Choroid plexus epithelial cell (primary cell): ENCODE data around the gene DDX39B.

Experiments
- DNase-seq: peaks from one replicate; pipeline ENCODE4 v3.0.0-alpha.2; 2010; ENCODE audit warnings: low read depth
- H3K4me3 ChIP-seq: 2 replicates; pipeline ENCODE4 v1.5.1; 2011; ENCODE audit warnings: low read depth, mild to moderate bottlenecking, control low read depth, low read length, moderate library complexity
- TF ChIP-seq, protein P1 (sequence below): conservative IDR thresholded peaks from 2 replicates; pipeline ENCODE4 v1.5.1; 2011; ENCODE audit warnings: low read depth, mild to moderate bottlenecking, control low read depth, inconsistent platforms, low read length, moderate library complexity

Gene DDX39B

DNA sequence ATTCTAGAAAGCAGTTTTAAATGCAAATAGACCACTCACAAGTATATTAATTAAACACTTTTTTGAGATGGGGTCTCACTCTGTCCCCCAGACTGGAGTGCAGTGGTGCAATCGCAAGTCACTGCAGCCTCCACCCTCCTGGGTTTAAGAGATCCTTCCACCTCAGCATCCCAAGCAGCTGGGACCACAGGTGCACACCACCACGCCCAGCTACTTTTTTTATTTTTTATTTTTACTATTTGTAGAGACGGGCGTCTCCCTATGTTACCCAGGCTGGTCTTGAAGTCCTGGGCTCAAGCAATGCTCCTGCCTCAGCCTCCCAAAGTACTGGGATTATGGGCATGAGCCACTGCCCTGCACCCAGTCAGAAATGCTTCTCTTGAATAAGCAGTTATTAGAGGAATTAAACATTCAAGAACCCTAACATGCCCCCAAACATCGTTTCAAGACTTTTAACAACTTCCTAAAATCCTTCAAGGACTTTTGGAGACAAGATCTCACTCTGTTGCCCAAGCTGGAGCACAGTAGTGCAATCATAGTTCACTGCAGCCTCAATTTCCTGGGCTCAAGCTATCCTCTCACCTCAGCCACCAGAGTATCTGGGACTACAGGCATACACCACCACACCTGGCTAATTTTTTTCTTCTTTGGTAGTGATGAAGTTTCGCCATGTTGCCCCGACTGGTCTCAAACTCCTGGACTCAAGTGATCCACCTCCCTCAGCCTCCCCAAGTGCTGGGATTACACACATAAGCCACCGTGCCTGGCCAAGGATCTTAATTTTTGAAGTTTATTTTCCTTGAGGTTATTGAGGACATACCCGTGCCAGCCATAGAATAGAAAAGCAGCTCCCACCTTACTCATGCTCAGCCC lies 9.8 kb downstream of the DDX39B start:
- TF ChIP-seq, protein P1, sequence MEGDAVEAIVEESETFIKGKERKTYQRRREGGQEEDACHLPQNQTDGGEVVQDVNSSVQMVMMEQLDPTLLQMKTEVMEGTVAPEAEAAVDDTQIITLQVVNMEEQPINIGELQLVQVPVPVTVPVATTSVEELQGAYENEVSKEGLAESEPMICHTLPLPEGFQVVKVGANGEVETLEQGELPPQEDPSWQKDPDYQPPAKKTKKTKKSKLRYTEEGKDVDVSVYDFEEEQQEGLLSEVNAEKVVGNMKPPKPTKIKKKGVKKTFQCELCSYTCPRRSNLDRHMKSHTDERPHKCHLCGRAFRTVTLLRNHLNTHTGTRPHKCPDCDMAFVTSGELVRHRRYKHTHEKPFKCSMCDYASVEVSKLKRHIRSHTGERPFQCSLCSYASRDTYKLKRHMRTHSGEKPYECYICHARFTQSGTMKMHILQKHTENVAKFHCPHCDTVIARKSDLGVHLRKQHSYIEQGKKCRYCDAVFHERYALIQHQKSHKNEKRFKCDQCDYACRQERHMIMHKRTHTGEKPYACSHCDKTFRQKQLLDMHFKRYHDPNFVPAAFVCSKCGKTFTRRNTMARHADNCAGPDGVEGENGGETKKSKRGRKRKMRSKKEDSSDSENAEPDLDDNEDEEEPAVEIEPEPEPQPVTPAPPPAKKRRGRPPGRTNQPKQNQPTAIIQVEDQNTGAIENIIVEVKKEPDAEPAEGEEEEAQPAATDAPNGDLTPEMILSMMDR = no peak
- no peak for DNase-seq
- no peak overlapping the region for H3K4me3 ChIP-seq

DNA sequence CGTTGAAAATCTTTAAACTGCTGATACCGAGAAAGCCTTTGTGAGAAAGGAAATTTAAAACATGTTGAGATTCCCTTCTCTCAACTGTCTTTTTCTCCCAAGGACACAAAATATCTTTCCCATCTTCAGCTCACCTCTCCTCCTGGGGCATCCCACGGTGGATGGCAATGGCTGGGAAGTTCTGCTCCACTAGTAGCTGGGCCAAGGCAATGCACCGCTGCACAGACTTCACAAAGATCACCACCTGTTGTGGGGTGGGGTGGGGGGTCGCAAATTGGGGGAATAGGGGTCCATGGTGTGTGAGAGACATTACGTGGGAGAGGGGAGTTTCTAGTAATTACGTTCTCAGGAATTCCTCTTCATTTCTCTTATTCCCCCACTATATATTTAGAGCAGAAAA lies 10.6 kb downstream of the DDX39B start:
- H3K4me3 ChIP-seq = no peak overlapping the region
- DNase-seq = no peak
- TF ChIP-seq, protein P1 = no peak

DNA sequence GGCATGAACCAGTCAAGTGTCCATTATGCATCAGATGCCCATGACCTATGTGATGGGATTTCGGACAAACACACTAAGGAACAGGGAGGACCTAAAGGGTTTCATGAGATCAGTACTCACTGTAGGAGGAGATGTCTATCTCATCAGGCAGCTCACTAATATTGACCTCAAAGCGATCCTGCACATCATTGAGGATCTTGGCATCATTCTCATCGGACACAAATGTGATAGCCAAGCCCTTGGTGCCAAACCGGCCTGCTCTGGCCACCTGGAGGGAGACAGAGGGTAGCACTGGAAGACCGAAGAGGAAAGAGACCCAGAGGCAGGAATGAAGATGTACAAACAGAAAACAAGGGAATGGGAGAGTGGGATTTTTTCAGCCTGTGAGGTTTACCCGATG lies 11.1 kb downstream of the DDX39B start:
- TF ChIP-seq, protein P1 = no peak
- DNase-seq = no peak
- no peak overlapping the region for H3K4me3 ChIP-seq

DNA sequence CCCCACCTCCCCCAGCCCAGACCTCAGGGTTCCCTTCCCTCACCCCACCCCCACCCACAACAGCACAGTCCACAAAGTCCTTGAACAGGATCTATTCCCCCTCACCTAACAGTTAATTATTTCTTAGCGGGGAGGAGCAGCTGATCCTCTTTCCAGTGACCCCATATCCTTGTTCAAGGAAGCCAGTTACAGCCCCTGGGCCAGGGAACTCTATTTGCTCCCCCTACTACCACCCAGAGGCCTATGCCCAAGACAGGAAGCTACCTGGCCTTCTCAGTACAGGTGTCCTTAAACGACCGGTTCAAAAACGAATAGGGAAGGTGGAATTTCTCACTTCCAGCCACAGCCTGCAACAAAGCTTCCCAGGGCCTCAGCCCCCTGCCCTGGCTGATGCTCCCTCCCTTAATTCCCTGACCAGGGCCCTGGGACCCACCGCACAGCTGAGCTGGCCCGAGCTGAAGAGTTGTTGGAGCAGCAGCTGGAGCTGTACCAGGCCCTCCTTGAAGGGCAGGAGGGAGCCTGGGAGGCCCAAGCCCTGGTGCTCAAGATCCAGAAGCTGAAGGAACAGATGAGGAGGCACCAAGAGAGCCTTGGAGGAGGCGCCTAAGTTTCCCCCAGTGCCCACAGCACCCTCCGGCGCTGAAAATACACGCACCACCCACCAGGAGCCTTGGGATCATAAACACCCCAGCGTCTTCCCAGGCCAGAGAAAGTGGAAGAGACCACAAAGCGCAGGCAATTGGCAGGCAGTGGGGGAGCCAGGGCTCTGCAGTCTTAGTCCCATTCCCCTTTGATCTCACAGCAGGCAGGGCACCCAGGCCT lies 12.3 kb downstream of the DDX39B start:
- H3K4me3 ChIP-seq = no peak overlapping the region
- TF ChIP-seq, protein P1 = no peak
- DNase-seq = no peak

DNA sequence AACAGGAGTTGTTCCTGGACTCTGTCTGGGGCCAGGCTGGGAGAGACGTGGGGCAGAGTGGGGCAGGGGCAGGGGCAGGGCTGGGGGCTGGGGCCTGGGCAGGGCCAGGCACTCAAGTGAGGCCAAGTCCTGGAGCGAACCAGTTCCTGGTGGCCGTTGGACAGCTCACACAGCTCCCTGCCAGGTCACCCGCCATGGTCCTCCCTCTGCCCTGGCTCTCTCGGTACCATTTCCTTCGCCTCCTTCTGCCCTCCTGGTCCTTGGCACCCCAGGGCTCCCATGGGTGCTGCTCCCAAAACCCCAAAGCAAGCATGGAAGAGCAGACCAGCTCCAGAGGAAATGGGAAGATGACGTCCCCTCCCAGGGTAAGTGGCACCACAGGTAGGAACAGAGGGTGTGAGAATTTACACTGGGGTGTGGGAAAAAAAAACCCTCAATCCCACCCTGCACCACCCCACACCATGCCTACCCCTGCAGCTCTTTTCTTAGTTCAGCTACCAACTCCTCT lies 12.9 kb downstream of the DDX39B start, which contains the start of gene MCCD1:
TSS of gene MCCD1 (plus strand) at position 142 of the 508 bp plus-strand sequence. CDS start at position 195, 53 bp downstream.
- TF ChIP-seq, protein P1 = no peak
- no peak for DNase-seq
- no peak within 1 kb of the TSS for H3K4me3 ChIP-seq

DNA sequence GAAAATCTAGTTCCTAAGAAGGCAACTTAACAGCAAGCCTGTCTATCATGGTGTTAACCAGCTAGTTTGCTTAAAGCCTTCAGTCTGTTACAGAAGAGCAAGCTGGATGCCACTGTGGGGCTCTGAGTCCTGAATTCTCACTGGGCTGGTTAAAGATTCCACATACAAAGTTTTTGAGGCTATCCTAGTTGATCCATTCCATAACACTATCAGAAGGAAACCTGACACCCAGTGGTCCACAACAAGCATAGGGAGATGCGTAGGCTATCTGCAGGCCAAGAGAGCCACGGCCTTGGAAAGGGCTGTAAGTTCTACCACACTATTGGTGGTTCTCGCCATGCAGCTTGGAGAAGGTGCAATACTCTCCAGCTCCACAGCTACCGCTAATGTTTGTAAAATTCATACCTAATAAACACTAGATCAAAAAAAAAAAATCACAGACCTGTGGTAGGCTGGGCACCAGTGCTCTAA lies 13.5 kb downstream of the DDX39B start:
- DNase-seq = no peak
- TF ChIP-seq, protein P1 = no peak
- no peak overlapping the region for H3K4me3 ChIP-seq
